ENCODE results near the gene TEAD1.

Gene TEAD1

DNA sequence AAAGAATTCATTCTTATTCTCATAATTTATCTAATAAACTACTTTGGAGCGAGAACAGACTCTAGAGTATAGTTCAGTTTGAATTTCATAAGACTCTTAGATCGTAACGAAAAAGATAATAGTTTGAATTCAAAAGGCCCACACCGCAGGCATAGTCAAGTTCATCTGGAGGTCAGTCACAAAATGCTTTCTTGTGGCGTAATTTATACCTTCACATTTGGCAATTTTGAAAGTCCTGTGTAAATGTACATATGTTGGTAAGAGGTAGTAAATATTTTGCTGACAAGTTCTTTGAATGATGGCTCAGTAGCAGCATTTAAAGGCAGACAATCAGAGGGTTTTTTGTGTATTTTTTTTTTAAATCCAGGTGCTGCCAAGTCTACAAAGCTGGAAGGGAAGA lies 88.1 kb downstream of the TEAD1 start:
- DNase-seq (ENCODE audit: low read depth in 2 of 2, low spot score in 1 of 2): no peak

DNA sequence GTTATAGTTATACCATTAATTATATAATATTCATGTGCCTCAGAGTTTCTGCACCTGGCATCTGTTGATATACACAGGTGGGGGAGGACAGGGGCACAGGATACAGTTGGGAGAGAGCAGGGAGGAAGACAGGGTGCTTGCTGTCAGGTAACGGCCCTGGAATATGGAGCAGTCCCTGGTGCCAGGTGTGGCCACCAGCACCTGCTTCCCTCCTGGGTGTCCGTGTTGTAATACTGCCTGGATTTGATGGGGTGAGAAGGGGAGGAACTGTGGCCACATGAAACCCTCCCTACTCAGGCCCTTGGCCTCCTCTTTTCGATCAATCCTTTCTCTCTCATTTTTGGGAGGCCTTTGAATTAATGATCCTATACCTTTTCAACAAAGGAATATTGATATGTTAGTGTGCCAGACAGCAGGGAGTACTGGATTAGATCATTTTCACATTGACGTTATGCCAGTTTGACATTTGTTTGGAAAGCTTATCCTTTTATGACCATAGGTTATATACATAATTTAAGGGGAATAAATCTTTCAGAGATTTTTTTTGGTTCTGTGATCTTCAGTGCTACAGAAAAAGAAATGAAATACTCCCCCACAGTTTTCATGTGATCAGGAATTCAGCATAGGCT lies 88.6 kb downstream of the TEAD1 start:
- DNase-seq (ENCODE audit: low read depth in 2 of 2, low spot score in 1 of 2): no peak

DNA sequence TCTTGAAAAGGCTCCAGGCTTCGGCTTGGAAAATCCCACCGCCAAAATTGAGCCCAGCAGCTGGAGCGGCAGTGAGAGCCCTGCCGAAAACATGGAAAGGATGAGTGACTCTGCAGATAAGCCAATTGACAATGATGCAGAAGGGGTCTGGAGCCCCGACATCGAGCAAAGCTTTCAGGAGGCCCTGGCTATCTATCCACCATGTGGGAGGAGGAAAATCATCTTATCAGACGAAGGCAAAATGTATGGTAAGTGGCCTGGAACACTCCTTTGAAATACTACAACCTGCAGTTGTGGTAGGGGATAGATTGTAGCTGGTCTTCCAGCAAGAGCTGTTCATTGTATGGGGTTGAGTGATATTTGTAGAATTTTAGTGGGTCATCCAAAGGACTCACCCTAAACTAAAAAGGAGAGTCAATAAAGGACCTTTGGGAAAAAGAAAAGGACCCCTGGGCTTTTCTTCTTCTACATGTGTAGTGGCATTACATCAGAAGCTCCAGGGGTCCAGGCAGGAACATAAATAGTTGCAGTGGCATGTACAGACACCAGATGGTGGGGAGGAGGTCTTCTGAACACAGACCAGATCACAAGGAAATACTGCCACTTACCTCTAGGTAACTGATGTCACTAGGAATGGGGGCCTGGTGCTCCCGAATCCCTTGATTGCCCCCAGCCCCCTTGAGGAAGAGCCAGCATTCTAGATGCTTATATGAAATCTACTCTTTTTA lies 90.1 kb downstream of the TEAD1 start:
- DNase-seq (ENCODE audit: low read depth in 2 of 2, low spot score in 1 of 2): no peak

DNA sequence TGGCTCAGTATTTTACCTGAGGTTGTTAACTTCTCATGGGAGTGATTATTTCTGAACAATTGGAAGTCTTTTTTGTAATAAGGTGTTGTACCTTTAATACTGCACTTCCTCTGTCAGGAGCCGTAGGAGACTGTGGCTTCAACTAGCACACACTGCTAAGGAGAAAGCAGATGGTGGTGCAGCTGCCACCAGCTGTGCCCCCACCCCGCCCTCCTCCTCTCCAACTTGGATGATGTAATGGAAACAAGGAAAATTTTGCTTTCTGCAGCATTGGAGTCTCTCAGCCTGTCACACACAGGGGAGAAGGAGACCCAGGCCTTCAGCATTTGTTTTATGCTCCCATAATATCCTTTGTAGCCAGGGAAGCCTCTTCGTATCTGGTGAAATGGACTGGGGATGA lies 91.2 kb downstream of the TEAD1 start:
- no peak for DNase-seq (ENCODE audit: low read depth in 2 of 2, low spot score in 1 of 2)

DNA sequence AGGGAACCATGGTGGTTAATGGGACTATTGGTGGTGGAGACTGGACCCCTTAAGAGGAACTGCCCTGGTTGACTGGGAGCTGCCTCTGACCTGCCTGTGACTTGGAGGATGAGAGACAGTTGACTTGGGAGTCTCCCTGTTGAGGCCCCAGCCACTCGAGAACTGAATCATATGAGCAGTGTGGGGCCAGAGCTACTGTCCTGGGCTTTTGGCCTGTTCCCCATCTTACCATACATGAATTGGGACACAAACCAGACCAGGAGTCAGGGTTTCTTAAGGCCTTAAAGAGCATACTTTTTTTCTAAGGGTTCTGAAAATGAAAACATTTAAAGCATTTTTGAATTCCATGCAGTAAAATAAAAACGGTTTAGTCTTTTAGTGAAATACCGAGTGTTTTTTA lies 92.8 kb downstream of the TEAD1 start:
- DNase-seq (ENCODE audit: low read depth in 2 of 2, low spot score in 1 of 2): no peak

- DNase-seq (ENCODE audit: low read depth in 2 of 2, low spot score in 1 of 2): no peak
Observed at GRCh38 chr11:12767577-12767976, 93.4 kb downstream of the TEAD1 start.

DNA sequence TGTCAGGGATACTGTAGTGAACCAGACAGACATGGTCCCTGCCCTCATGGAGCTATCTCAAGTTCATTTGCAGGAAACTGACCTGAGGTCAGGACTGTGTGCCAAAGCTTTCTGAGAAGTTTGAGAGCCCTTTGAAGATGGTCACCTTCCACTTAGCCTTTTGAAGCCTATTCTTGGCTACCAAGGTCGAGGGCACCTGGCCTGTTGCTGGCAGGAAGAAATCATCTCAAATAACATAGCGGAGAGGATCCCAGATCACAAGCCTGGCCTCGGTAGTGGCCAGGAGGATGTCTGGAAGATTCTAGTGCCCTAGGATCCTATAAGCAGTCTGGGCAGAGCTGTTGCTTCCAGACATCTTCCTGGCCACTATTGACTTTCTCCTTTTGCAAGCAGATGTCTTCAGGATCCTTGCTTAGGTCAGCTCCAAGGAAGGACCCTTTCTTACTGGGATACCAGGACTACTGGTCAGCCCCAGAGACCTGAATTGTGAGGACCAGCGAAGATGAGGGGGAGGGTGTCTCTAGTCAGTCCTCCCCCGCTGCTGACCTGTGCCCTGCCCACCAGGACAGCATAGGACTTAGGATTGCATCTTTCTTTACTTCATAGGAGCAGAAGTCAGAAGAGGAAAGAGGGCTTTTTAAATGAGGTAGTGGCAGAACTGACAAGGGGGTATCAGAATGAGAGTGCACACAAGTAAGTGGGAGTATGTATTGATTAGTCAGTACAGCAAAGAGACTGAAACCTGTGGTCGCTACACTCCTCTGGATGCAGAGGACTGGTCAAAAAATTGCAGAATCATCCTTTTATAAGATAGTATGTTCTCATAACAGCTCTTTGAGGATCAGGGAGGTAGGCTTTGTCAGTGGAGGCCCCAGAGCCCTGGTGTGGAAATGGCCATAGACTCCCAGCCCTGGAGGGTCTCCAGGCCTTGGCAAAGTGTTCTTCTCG lies 94.8 kb downstream of the TEAD1 start:
- DNase-seq (ENCODE audit: low read depth in 2 of 2, low spot score in 1 of 2): no peak

DNA sequence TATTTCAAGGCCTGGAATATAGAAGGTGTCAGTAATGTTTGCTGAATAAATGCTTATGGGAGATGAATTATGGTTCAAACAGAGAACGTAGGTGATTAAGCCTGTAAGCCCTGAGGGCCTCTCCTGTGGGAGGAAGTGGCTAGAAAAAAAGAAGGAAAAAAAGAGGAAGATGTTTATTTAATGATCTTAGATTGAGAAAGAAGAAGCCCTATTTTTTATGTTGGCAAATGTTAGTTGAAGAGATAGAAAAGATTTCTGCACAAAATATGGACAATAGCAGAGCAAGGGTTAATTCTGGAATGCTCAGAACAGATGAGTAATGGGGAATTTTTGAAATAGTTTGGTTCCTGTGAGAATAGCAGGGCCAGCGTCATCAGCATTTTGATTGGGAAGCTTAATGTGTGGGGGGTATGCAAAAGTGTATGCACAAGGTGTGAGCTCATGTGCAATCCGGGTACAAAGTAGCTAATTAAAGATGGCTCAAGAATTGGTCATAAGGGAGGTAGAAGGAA lies 95.7 kb downstream of the TEAD1 start:
- no peak for DNase-seq (ENCODE audit: low read depth in 2 of 2, low spot score in 1 of 2)

DNA sequence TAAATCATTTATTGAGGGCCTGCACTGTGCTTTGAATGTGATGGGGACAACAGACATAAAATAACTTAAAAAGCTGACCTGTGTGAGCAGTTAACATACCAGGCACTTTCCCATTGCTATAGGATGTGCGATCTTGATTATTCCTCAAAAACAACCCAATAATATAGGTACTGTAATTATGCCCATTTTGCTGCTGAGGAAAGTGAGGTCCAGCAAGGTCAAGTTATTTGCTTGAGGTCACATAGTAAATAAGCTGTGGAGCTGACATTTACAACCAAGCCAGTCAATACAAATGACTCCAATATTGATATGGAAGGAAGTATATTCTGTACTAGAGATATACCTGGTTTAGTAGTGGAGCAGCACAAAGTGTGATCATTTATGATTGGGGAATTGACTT lies 96.2 kb downstream of the TEAD1 start:
- DNase-seq (ENCODE audit: low read depth in 2 of 2, low spot score in 1 of 2): no peak

- no peak for DNase-seq (ENCODE audit: low read depth in 2 of 2, low spot score in 1 of 2)
Observed at GRCh38 chr11:12770966-12771597, 96.9 kb downstream of the TEAD1 start.

GRCh38 chr11:12771875-12772274 lies 97.7 kb downstream of the TEAD1 start:
- DNase-seq (ENCODE audit: low read depth in 2 of 2, low spot score in 1 of 2): no peak

DNA sequence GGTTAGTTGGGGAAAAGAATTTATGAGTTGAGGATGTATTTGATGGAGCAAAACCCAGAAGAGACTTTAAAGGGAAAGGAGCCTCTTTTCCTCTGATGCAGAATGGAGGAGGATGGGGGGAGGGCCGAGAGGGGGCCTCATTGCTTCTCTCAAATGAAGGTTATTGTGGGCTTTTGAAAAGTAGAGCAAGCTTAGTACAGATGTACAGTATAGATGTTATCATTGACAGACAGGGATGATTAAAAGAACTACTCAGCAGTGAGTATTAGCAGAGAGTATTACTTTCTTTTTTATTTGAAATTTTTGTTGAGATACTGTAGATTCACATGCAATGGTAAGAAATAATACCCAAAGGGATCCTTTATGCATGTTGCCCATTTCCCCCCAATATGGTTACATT lies 98.1 kb downstream of the TEAD1 start:
- no peak for DNase-seq (ENCODE audit: low read depth in 2 of 2, low spot score in 1 of 2)

DNA sequence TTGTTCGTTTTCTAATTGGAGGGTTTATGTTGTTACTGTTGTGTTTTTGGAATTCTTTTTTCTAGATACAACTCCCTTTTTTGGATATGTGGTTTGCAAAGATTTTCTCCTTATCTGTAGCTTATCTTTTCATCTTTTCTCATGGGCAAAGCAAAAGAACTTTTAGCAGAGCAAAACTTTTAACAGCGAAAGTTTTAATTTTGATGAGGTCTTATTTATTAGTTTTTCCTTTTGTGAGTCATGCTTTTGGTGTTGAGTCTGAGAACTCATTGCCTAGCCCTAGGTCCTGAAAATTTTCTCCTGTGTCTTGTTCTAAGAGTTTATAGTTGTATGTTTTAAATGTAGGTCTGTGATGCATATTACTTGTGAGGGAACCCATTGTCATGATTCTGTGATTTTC lies 99.4 kb downstream of the TEAD1 start:
- DNase-seq (ENCODE audit: low read depth in 2 of 2, low spot score in 1 of 2): no peak

- no peak for DNase-seq (ENCODE audit: low read depth in 2 of 2, low spot score in 1 of 2)
Observed at GRCh38 chr11:12775955-12776354, 101.7 kb downstream of the TEAD1 start.

GRCh38 chr11:12777208-12777874 lies 103.1 kb downstream of the TEAD1 start:
- no peak for DNase-seq (ENCODE audit: low read depth in 2 of 2, low spot score in 1 of 2)

DNA sequence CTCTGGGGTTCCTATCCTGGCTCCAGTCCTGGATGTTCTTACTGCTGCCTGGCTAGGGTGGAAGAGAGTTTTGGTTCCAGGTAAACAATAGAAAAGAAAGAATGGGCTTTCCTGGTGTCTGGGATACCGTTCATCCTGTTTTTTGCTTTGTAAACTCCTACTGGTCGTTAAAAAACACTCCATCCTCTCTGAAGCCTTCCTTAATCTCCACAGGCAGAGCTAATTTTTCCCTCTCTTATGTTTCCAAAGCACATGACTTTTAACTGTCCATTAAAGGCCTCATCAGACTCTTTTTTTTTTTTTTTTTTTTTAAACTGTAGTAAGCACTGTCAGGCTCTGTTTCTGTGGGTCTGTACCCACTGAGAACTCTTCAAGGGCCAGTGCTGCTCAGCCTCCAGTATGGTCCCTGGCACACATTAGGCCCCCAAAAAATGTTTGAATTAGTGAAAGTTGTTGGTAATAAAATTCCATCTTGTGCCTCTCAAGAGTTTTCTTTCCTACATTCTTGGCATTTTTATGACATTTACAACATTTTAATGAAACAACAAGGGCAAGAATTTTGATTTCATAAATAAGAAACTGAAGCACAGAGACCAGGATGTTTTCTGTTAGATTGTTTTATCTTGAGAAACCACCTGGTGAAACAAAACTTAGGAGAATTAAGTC lies 104.2 kb downstream of the TEAD1 start:
- no peak for DNase-seq (ENCODE audit: low read depth in 2 of 2, low spot score in 1 of 2)

DNA sequence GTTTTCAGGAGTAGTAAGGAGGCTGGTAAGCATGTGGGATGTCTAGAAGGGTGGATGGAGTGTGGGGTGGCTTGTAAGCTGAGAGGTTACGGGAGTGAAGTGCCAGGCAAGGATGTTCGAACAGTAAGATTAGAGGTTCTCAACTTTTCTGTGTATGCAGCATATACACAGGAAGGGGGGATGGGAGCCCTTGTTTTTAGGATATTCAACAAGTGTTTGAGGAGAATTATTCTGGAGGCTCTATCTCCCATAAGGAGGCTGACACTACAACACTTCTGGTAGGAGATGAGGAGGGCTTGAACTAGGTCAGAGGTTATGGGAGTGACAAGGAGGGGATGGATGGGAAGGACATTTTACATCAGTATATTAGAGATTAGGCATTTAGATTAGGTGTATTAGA lies 109.5 kb downstream of the TEAD1 start:
- no peak for DNase-seq (ENCODE audit: low read depth in 2 of 2, low spot score in 1 of 2)

- DNase-seq (ENCODE audit: low read depth in 2 of 2, low spot score in 1 of 2): no peak
Observed at GRCh38 chr11:12784445-12784844, 110.2 kb downstream of the TEAD1 start.

DNA sequence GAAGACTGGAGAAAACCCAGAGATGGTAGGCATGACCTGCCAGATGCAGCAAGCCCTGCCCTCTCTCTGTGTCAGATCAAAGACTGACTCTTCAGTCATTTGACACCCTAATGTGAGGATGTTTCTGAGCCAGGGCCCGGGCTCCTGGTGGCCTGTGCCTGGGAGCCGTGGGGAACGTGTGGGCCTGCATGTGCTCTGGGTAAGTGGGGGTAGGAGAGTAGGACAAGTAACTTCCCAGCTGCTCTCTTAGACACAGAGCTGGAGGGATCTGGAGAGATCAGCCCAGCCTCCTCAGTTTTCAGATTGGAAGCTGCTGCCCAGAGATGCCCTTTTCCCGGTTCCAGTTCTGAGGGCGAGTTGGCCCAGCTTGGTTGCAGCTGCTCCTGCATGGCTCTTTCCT lies 110.8 kb downstream of the TEAD1 start:
- no peak for DNase-seq (ENCODE audit: low read depth in 2 of 2, low spot score in 1 of 2)

- DNase-seq (ENCODE audit: low read depth in 2 of 2, low spot score in 1 of 2): no peak
Observed at GRCh38 chr11:12785901-12786300, 111.7 kb downstream of the TEAD1 start.
